NCI-H1105 (cell line): ENCODE results near the gene CLEC9A.

Experiments used
- DNase-seq: peaks from one replicate; lab custom pipeline; 2025; lab: John Stamatoyannopoulos, UW

The CLEC9A gene

DNA sequence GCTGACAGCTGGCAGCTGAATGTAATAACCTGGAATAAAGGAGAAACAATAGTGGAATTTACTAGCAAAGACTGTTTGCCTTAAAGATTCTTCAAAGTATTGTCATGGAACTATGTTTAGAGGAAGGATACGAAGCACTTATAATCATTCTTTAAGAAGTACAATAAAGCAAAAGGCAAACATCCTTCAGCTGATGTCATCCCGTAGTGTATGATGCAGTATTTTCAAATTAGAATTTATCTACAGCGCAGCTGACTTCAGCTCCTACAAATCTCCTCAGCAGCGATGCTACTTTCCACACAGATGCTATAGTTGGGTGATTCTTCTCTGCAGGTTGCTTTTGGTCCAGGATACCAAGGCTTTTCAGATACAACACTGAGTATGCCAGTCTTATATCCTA, 36.8 kb downstream of the CLEC9A start:
- DNase-seq = no peak

DNA sequence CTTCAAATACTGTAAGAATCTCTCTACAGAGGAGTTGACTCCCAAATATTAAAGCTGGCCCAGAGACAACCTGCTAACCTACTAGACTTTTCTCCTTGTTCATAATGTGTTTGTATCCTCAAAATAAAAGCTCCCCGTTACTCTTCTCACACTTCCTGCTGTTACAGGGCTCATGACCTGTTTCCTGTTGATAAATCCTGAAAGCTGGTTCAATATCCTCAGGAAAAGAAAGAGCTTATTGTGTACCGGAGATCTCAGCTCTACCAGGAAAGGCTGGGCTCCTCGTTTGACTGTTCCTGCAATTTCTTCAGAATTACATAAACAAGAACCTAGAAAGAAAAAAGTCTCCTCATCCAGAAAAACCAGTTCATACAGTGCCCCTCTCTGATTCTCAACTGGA, 37.5 kb downstream of the CLEC9A start:
- no peak for DNase-seq

DNA sequence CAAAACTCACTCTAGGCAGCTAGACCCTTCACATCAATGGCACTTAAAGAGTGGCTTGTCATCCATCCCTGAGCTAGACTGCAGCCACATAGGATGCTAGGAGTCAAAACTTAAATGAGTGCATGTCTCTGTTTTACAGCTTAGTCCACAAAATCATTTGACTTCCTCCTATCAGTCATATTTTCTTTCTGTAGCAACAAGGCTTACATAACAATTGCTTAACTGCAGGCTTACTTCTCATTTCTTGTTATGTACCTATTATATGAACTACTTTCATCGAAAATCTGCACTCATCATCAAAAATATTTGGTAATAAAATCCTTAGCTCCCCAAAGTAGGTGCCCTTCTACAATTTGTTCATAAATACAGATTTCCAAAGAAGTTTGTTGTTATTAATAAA, 38.2 kb downstream of the CLEC9A start:
- no peak for DNase-seq

DNA sequence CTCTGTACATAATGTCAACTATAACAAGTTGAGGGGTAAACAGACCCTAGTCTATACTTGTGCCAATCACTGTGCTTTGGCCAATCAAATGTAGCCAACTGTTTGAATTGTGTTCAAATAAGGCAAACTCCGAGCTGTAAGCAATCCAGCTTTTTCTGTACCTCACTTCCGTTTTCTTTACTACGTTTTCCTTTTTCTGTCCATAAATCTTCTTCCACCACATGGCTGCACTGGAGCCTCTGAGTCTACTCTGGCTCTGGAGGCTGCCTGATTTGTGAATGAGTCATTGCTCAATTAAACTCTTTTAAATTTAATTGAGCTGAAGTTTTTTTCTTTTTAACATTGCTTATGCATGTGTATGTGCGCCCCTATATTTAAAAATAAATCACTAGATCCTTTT, 38.6 kb downstream of the CLEC9A start:
- no peak for DNase-seq

DNA sequence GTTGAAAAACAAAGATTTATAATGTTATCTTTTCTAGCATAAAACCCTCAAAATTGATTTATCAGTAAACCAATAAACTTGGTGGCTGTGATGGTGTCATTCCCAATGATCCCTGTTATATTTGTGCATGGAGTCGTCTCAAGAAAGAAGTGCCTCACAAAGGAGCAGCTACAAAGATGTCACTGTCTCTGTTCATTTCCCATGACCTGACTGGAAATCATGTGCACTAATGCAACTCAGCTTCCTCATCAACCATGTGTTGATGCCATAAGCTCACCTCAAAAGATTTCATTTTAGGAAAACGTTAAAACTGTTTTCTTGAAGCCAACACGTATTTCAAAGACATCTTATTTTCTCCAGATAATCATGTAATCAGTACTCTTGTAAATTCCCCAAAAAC, 39.5 kb downstream of the CLEC9A start:
- DNase-seq = no peak

DNA sequence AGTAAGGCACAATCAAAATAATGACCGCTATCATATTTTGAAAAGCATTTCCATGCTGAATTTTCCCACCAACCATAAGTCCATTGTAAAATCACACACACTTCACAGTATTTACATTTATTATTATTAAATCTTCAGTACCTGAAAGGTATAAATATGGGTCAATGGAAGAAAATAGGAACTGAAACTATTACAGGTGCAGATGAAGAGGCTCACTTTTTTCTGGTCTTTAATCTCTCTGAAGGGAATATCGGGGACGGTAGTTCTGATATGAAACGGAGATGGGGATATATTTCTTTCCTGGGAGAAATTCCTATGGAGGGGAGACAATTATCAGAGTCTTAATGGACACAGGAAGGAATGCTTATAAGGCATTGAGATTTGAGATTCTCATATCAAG, 39.9 kb downstream of the CLEC9A start:
- no peak for DNase-seq

DNA sequence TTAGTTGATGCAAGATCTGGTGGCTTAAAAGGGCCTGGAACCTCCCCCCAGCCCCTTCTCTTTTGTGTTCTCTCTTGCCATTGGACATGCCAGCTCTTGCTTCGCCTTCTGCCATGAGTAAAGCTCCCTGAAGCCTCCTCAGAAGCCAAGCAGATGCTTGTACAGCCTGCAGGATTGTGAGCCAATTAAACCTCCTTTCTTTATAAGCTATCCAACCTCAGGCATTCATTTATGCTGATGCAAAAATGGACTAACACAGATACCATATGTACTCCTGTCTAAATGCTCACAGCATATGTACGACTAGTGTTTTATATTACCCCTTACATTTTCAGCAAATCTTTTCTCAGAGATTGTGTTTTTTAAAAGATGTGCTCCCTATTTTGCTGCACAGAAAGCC, 41.6 kb downstream of the CLEC9A start:
- DNase-seq = no peak

DNA sequence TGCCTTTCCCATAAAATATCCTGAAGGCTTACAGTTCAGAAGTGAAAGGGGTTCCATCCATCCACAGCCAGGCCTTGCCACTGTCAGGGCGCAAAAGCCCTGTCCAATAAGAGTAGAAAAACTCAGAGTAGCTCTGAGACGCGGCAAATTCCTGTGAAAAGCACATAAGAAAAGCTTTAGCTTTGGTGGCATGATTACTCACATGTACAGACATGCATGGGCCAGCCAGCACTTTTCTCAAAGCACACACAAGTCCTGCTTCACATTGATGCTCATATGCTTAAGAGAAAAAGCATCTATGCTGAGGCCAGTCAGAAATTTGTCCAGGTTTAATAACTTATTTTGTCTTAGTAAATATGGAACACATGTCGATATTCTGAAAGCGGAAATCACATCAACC, 42.8 kb downstream of the CLEC9A start:
- no peak for DNase-seq

DNA sequence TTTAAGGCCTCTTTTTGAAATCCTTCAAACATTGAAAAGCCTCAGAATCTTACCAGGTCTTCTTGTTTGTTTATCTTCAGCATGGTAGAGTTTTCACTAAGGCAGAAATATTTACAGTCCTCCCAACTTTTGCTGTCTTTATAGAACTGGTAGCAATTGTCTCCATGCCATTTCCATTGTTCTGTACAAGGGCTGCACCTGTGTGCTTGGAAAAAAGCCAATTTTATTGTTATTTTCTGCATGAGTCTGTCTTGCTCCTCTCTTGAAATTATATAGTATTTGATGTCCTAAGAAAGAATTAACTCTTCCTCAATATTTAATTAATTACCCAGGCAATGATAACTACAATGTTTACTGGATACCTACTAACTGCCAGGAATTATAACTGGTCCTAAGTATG, 45.0 kb downstream of the CLEC9A start:
- DNase-seq = peak; percentile 75

DNA sequence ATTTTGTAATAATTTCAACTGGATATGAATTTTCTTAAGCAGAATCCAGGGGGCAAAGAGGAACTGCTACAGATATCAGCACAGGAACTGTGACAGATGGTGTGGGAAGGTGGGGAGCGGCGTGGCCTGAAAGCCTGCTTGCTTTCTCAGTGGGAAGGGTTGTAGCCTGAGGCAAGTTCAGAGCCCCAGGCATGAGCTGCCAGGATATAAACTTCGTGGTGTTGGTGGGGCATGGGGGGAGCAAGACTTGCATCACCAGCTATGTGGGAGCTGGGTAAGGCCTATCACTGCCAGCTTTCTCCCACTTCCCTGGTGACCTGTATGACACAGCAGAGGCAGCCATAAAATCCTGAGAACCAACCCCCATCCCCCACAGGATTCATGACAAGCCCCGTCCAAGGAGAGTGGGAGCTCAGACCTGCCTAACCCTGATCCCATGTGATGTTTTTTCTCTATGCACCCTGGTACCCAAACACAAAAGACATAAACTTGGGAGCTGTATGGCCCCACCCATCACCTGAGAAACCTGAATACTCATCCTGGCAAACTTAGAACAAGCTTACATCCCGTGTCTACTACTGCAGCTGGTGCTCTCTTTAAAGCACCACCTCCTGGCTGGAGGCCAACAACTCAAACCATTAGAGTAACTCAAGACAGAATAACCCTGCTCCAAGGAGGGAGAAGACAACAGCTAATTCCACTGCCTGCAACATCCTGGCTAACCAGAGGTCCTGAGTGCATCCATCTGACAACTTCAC, 51.8 kb downstream of the CLEC9A start:
- DNase-seq = no peak

DNA sequence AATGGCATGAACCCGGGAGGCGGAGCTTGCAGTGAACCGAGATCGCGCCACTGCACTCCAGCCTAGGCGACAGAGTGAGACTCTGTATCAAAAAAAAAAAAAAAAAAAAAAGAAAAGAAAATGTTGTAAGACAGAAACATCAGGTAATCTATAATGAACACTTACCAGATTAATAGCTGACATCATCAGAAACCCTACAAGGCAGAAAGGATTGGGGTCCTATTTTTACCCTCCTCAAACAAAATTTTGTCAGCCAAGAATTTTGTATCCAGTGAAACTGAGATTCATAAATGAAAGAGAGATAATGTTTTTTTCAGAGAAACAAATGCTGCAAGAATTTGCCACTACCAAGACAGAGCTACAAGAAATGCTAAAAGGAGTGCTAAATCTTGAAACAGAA, 54.3 kb downstream of the CLEC9A start:
- no peak for DNase-seq

DNA sequence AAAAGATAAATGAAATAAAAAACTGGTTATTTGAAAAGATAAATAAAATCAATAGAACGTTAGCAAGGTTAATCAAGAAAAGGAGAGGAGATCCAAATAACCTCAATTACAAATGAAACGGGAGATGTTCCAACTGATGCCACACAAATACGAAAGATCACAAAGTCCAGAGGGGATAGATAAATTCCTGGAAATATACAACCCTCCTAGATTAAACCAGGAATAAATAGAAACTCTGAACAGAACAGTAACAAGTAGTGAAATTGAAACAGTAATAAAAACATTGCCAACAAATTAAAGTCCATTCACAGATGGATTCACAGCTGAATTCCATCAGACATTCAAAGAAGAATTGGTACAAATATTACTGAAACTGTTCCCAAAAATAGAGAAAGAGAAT, 55.9 kb downstream of the CLEC9A start:
- no peak for DNase-seq

DNA sequence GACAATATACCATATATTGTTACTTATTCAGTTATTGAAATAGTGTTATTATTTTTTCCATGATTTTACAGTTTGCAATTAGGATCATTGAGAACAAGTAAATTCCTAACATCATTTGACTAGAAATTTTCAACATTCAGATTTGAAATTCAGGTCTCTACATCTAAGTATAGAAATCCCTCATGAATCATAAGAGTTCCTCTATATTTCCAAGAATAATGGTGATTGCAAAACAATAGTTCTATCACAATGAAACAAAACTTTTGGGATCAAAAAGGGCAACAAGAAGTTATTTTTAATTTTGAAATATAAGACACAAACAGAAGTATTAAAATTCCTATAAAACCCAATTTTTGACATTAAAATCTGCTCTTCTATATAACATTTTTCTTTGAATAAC, 57.5 kb downstream of the CLEC9A start:
- DNase-seq = no peak

DNA sequence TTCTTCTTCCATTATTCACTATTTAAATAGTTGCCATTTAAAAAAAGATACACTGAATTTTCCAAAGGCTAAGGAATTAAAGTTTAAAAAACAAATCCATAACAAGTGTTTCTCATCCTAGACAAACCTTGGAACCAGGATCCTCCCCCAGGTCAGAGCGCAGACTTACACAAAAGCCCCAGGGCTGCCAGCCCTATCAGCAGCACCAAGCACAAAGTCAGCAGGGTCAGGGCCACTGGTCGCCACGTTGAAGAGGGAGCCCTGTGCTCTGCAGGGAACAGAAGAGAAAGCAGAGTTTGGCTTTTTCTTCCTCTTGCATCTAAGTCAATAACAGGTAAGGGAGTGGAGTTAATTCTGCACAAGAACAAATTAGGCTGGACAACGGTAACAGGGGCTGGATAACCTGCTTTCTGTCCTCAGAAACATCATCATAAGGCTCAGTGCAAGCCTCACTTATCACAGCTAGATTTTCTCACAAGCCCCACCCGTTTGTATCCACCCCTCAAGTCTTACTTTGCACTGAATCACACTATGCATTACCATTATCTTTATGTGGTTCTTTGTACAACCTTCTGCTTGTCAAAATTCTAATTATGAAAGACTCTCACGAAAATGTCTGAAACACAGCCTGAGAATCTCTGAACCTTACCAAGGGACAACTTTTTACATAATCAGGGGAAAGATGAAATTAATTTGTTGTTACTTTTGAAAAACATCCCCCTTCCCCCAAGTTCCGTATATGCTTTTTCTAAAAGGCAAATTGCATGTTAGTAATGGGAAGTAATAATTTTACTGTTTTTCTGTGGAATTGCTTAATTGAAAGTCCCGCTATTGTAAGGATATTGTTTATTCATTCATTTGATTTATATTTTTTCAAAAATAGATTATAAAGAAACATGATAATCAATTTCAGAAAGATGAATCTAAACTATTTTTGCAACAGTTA, 58.7 kb downstream of the CLEC9A start:
- no peak for DNase-seq

DNA sequence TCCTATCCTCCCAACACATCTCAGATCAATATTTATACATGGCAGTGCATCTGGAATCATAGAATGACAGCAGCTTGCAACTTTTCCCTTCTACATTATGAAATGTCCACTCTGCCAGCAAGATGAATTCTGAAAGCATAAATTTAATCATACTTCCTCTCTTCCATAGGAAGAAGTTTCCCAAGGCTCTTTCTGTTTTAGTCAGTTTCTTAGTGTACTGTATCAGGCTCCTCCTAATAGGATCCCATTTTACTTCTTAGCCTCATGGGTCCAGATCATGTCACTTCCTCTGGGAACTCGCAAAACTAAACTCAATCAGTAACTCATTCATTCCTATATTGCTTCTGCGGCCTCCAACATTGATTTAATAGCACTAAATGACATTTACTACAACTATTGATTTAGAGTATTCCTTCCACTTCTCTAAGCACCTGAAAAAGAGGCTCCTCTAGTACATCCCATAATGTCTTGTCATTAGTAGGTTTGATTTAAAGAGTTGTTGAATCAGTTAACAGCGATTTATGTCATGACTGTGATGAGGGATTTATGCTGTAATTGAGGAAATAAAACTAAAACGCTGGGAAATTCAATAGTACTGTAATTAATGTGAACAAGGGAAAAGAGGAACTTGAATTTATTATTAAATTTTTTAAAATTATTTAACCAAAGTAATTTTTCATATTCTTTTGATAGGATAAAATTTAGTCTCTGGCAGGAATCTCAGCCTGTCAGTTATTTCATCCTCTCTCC, 64.3 kb downstream of the CLEC9A start:
- DNase-seq = no peak

DNA sequence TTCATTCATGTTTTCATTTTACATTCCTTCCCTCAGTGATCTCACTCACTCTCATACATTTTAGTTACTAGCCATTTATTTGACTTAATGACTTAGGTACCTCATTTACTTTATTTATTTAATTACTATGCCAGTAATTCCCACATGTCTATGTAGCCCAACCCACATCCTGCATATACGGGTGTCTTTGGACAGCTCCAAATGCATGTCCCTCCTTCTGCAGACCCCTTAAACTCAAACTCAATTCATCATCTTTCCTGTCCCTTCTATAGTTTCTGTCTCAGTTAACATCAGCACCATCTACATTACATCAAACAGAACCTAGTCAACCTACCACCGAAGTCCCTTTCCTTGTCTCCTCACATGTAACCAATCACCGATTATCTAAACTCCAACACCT, 65.5 kb downstream of the CLEC9A start:
- no peak for DNase-seq

DNA sequence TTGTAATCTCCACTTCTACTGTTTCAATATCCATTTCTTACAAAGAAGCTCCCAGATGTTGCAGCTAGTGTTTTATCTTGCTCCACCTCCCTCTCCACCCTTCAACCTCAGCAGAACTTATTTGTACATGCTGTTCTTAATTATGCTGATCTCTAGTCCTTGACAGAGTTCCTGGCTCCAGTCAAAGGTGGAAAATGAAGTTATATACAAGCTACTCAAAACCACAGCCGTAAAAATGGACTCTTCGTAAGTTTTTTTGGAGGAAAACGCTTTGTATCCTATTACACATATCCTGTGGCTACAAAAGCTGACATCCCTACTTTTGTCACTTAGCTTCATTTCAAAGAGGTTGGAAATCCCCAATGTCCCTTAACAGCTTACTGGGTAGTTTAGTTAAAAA, 67.0 kb downstream of the CLEC9A start:
- no peak for DNase-seq

DNA sequence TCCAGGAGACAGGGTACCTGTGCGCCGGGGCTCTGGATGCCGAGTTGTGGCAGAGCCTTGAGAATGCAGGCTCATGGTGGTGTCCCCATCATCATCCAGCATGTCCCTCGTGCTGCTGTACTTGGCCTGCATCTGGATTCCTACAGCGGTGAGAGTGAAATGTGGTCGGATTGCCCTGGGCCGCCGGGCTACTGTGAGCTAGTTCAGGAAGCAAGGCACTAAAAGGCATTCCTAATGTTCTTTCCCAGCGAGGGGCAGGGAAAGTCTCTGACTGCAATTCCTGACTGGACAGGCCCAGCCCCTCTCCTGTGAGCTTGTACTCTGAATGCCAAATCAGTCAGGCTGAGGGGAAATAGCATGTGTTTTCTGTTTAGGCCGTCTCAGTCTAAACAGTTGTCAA, 68.3 kb downstream of the CLEC9A start, which contains the start of gene CLEC1A:
Gene CLEC1A (minus strand): TSS at position 195 of the 400 bp plus-strand sequence. CDS start 63 bp downstream, at position 132.
- DNase-seq = no peak

DNA sequence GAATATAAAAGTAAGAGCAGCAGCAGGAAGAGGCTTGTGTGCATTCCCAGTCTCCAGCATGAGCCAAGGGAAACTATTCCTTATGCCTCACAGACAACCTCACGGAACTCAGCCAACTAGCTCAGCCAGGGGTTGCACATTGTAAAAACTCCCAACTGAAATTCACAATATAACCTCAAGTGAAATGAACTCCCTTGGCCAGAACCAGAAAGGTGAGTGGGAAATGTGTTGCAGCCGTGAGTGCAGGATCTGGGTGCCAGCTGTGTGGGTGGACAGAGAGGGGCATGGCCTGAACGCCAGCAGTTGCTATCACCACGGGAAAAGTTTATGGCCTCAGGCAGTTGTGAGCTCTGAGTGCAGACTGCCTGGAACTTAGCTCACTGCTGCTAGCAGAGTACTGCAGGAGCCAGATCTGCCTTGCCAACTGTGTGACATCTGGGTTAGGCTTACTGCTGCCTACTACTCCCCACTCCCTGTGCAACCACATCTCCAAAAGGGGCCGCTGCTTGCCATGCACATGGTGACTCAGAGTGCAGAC, 70.6 kb downstream of the CLEC9A start:
- no peak for DNase-seq

DNA sequence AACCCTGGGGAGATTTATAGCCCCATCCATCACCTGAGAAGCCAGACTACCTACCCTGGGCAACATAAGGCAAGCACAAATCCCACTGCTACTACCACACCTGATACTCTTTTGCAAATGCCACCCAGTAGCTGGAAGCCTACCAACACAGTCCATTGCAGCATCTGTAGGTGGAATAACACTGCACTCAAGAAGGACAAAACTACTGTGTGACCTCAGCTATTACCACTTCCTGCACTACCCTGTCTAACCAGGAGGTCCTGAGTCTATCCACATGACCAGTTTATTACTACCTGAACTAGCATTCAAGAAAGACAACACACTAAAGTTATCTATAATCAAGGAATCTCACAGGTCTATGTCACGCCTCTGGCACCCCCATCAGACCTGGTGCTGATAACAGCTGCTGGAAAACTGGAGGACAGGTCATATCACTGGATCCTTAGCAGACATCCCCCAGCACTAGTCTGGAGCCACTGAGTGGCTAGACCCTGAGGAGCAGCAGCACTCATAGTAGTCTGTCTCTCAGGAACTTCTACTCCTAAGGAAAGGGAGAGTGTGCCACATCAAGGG, 71.3 kb downstream of the CLEC9A start:
- DNase-seq = no peak

DNA sequence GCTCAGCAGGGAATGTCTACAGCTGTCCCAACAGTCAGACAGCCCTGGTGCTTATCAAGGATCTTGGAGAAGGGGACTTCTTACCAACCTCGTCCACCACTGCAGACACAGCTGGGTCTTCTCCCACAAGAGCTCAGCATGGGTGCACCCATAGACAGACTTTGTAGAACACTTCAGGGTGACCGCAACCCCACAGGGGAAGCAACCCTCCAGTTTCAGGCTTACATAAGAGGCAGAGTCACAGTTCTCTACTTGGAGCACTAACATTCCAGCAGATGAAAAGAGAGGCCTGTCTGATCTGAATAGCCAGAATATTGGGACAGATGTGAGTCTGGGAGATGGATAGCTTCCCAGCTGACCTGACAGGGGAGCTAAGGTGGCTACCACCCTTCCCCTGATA, 71.8 kb downstream of the CLEC9A start:
- DNase-seq = no peak
